ENCODE measurements around the gene PDP2.

DNA sequence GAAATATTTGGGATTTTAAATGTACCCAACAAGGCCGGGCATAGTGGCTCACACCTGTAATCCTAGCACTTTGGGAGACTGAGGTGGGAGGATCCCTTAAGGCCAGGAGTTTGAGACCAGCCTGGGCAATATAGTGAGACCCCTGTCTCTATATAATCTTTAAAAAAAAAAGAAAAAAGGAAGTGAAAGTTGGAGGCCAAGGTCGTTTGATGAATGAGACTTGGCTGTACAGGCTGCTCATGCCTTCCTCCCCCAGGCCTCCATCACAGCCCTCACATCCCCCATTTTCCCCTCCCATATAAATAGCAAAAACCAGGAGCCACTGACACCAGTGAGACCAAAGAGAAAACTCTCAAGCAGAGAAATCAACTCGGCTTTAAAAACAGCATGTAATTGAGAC lies 39.4 kb upstream of the PDP2 start:
- TF ChIP-seq, protein P1, sequence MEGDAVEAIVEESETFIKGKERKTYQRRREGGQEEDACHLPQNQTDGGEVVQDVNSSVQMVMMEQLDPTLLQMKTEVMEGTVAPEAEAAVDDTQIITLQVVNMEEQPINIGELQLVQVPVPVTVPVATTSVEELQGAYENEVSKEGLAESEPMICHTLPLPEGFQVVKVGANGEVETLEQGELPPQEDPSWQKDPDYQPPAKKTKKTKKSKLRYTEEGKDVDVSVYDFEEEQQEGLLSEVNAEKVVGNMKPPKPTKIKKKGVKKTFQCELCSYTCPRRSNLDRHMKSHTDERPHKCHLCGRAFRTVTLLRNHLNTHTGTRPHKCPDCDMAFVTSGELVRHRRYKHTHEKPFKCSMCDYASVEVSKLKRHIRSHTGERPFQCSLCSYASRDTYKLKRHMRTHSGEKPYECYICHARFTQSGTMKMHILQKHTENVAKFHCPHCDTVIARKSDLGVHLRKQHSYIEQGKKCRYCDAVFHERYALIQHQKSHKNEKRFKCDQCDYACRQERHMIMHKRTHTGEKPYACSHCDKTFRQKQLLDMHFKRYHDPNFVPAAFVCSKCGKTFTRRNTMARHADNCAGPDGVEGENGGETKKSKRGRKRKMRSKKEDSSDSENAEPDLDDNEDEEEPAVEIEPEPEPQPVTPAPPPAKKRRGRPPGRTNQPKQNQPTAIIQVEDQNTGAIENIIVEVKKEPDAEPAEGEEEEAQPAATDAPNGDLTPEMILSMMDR (IDR thresholded peaks at IDR 0.05; ENCODE audit: low read length), result no peak
- TF ChIP-seq EZH2phosphoT487 (IDR thresholded peaks at IDR 0.05; ENCODE audit: low read length), result no peak

All from MM.1S (cell line).